Measurements from ENCODE around the gene CTNNA2. TPM values are rescaled to one million over a fixed set of nuclear protein-coding genes. Genes with fewer than 3 reads are reported as not detected.
"Not testable (repeated sequence)": the region's sequence is repeated elsewhere in the genome, so short reads cannot be mapped to it uniquely, and the experiment has no call there.

The CTNNA2 gene
- total and polyA plus RNA-seq, 7 experiments from 2014 or later, result not detected

GRCh38 chr2:80139001-80139400 is 626.1 kb downstream of the CTNNA2 start:
- no peaks in the 10 kb centered on the region for H3K27me3 ChIP-seq (ENCODE audit: control insufficient read depth in 2 of 2, insufficient read depth in 2 of 2, low read length in 2 of 2)
- Mint-ChIP-seq H3K4me1 (no peaks in the 10 kb centered on the region), H3K9me3 (peaks cover 0 to 19% (median 8%) of the 10 kb centered on the region in 11 donors), H3K27me3 (no peaks in the 10 kb centered on the region), H3K27ac (no peak overlapping the region), H3K4me3 (no peak overlapping the region), H3K36me3 (no peaks in the 10 kb centered on the region)
- intact Hi-C loops (cut with micrococcal nuclease), result no loop called here
- DNase-seq (no peak), ATAC-seq (no peak)
- no peaks in the 10 kb centered on the region for H3K36me3 ChIP-seq (ENCODE audit: control insufficient read depth in 2 of 3, insufficient read depth in 3 of 3, low read length in 3 of 3)
- ChIA-PET CTCF (no interaction called here), POLR2A (no interaction called here)
- H3K9me3 ChIP-seq (ENCODE audit: control insufficient read depth in 2 of 3, low read length in 3 of 3), result peaks cover 0 to 4% (median 0%) of the 10 kb centered on the region in 3 experiments
- no peak overlapping the region for H3K27ac ChIP-seq (ENCODE audit: low read depth, low read length)
- H3K4me1 ChIP-seq (ENCODE audit: control insufficient read depth in 2 of 2, insufficient read depth in 2 of 2, low read length in 2 of 2), result no peaks in the 10 kb centered on the region
- no peak overlapping the region for H3K4me3 ChIP-seq (ENCODE audit: low read length)

GRCh38 chr2:80141007-80141726 is 628.3 kb downstream of the CTNNA2 start:
- Mint-ChIP-seq H3K4me3 (no peak overlapping the region), H3K4me1 (no peaks in the 10 kb centered on the region), H3K9me3 (peaks cover 0 to 15% (median 6%) of the 10 kb centered on the region in 11 donors), H3K27ac (no peak overlapping the region), H3K36me3 (no peaks in the 10 kb centered on the region), H3K27me3 (no peaks in the 10 kb centered on the region)
- no peaks in the 10 kb centered on the region for H3K36me3 ChIP-seq (ENCODE audit: control insufficient read depth in 2 of 3, insufficient read depth in 3 of 3, low read length in 3 of 3)
- ChIA-PET POLR2A (no interaction called here), CTCF (no interaction called here)
- no peaks in the 10 kb centered on the region for H3K4me1 ChIP-seq (ENCODE audit: control insufficient read depth in 2 of 2, insufficient read depth in 2 of 2, low read length in 2 of 2)
- intact Hi-C loops (cut with micrococcal nuclease), result no loop called here
- H3K27ac ChIP-seq (ENCODE audit: low read depth, low read length), result no peak overlapping the region
- ATAC-seq, result no peak
- no peak overlapping the region for H3K4me3 ChIP-seq (ENCODE audit: low read length)
- no peaks in the 10 kb centered on the region for H3K27me3 ChIP-seq (ENCODE audit: control insufficient read depth in 2 of 2, insufficient read depth in 2 of 2, low read length in 2 of 2)
- DNase-seq, result no peak
- peaks cover 0 to 4% (median 0%) of the 10 kb centered on the region in 3 experiments for H3K9me3 ChIP-seq (ENCODE audit: control insufficient read depth in 2 of 3, low read length in 3 of 3)

GRCh38 chr2:80145499-80145898 is 632.6 kb downstream of the CTNNA2 start:
- no peaks in the 10 kb centered on the region for H3K36me3 Mint-ChIP-seq

GRCh38 chr2:80146757-80147156 is 633.9 kb downstream of the CTNNA2 start:
- H3K27ac Mint-ChIP-seq; H3K27ac ChIP-seq (ENCODE audit: low read depth, low read length); H3K27me3 Mint-ChIP-seq; intact Hi-C loops (cut with micrococcal nuclease); ATAC-seq; DNase-seq; CTCF ChIA-PET; H3K36me3 ChIP-seq (ENCODE audit: control insufficient read depth in 2 of 3, insufficient read depth in 3 of 3, low read length in 3 of 3); H3K9me3 ChIP-seq (ENCODE audit: control insufficient read depth in 2 of 3, low read length in 3 of 3); H3K4me3 ChIP-seq (ENCODE audit: low read length); H3K4me3 Mint-ChIP-seq; H3K4me1 ChIP-seq (ENCODE audit: control insufficient read depth in 2 of 2, insufficient read depth in 2 of 2, low read length in 2 of 2); H3K4me1 Mint-ChIP-seq; H3K27me3 ChIP-seq (ENCODE audit: control insufficient read depth in 2 of 2, insufficient read depth in 2 of 2, low read length in 2 of 2); POLR2A ChIA-PET; H3K36me3 Mint-ChIP-seq: not testable (repeated sequence)
- H3K9me3 Mint-ChIP-seq, result peaks cover 0 to 15% (median 4%) of the 10 kb centered on the region in 11 donors

More at GRCh38 chr2:80145499-80145898, 632.6 kb downstream of the CTNNA2 start:
- H3K4me3 Mint-ChIP-seq, result no peak overlapping the region
- Histone ChIP-seq H3K36me3 (ENCODE audit: control insufficient read depth in 2 of 3, insufficient read depth in 3 of 3, low read length in 3 of 3) (no peaks in the 10 kb centered on the region), H3K9me3 (ENCODE audit: control insufficient read depth in 2 of 3, low read length in 3 of 3) (no peaks in the 10 kb centered on the region), H3K4me1 (ENCODE audit: control insufficient read depth in 2 of 2, insufficient read depth in 2 of 2, low read length in 2 of 2) (no peaks in the 10 kb centered on the region), H3K27me3 (ENCODE audit: control insufficient read depth in 2 of 2, insufficient read depth in 2 of 2, low read length in 2 of 2) (no peaks in the 10 kb centered on the region), H3K4me3 (ENCODE audit: low read length) (no peak overlapping the region), H3K27ac (ENCODE audit: low read depth, low read length) (no peak overlapping the region)
- H3K27me3 Mint-ChIP-seq, result no peaks in the 10 kb centered on the region
- intact Hi-C loops (cut with micrococcal nuclease), result no loop called here
- H3K27ac Mint-ChIP-seq, result no peak overlapping the region
- POLR2A ChIA-PET, result no interaction called here
- H3K4me1 Mint-ChIP-seq, result peaks cover 0 to 2% (median 0%) of the 10 kb centered on the region in 7 donors
- CTCF ChIA-PET, result no interaction called here
- ATAC-seq, result no peak
- no peak for DNase-seq
- peaks cover 0 to 9% (median 4%) of the 10 kb centered on the region in 11 donors for H3K9me3 Mint-ChIP-seq

GRCh38 chr2:80147690-80148089 is 634.8 kb downstream of the CTNNA2 start:
- DNase-seq (no peak), ATAC-seq (no peak)
- Histone ChIP-seq H3K9me3 (ENCODE audit: control insufficient read depth in 2 of 3, low read length in 3 of 3) (no peaks in the 10 kb centered on the region), H3K4me1 (ENCODE audit: control insufficient read depth in 2 of 2, insufficient read depth in 2 of 2, low read length in 2 of 2) (no peaks in the 10 kb centered on the region), H3K27ac (ENCODE audit: low read depth, low read length) (no peak overlapping the region), H3K36me3 (ENCODE audit: control insufficient read depth in 2 of 3, insufficient read depth in 3 of 3, low read length in 3 of 3) (no peaks in the 10 kb centered on the region), H3K27me3 (ENCODE audit: control insufficient read depth in 2 of 2, insufficient read depth in 2 of 2, low read length in 2 of 2) (no peaks in the 10 kb centered on the region), H3K4me3 (ENCODE audit: low read length) (no peak overlapping the region)
- H3K27me3 Mint-ChIP-seq, result no peaks in the 10 kb centered on the region
- no peak overlapping the region for H3K27ac Mint-ChIP-seq
- H3K9me3 Mint-ChIP-seq, result peaks cover 0 to 19% (median 4%) of the 10 kb centered on the region in 11 donors
- no peaks in the 10 kb centered on the region for H3K36me3 Mint-ChIP-seq
- peaks cover 0 to 2% (median 0%) of the 10 kb centered on the region in 7 donors for H3K4me1 Mint-ChIP-seq
- H3K4me3 Mint-ChIP-seq, result no peak overlapping the region
- intact Hi-C loops (cut with micrococcal nuclease), result no loop called here
- POLR2A ChIA-PET, result no interaction called here
- CTCF ChIA-PET, result no interaction called here

GRCh38 chr2:80148906-80149305 is 636.1 kb downstream of the CTNNA2 start:
- H3K4me3 Mint-ChIP-seq, result no peak overlapping the region

GRCh38 chr2:80149991-80150390 is 637.1 kb downstream of the CTNNA2 start:
- no peaks in the 10 kb centered on the region for H3K27me3 ChIP-seq (ENCODE audit: control insufficient read depth in 2 of 2, insufficient read depth in 2 of 2, low read length in 2 of 2)
- POLR2A ChIA-PET, result no interaction called here
- no peaks in the 10 kb centered on the region for H3K36me3 ChIP-seq (ENCODE audit: control insufficient read depth in 2 of 3, insufficient read depth in 3 of 3, low read length in 3 of 3)
- peaks cover 0 to 19% (median 4%) of the 10 kb centered on the region in 11 donors for H3K9me3 Mint-ChIP-seq
- no peak overlapping the region for H3K4me3 Mint-ChIP-seq
- no peak overlapping the region for H3K27ac ChIP-seq (ENCODE audit: low read depth, low read length)
- ATAC-seq (no peak), DNase-seq (no peak)
- H3K4me3 ChIP-seq (ENCODE audit: low read length), result no peak overlapping the region
- peaks cover 0 to 5% (median 0%) of the 10 kb centered on the region in 5 donors for H3K27me3 Mint-ChIP-seq
- H3K36me3 Mint-ChIP-seq, result no peaks in the 10 kb centered on the region
- no peaks in the 10 kb centered on the region for H3K4me1 ChIP-seq (ENCODE audit: control insufficient read depth in 2 of 2, insufficient read depth in 2 of 2, low read length in 2 of 2)
- H3K27ac Mint-ChIP-seq, result no peak overlapping the region
- peaks cover 0 to 2% (median 0%) of the 10 kb centered on the region in 7 donors for H3K4me1 Mint-ChIP-seq
- H3K9me3 ChIP-seq (ENCODE audit: control insufficient read depth in 2 of 3, low read length in 3 of 3), result no peaks in the 10 kb centered on the region
- intact Hi-C loops (cut with micrococcal nuclease), result no loop called here
- CTCF ChIA-PET, result no interaction called here

More at GRCh38 chr2:80148906-80149305, 636.1 kb downstream of the CTNNA2 start:
- ATAC-seq (no peak), DNase-seq (no peak)
- Histone ChIP-seq H3K27me3 (ENCODE audit: control insufficient read depth in 2 of 2, insufficient read depth in 2 of 2, low read length in 2 of 2) (no peaks in the 10 kb centered on the region), H3K27ac (ENCODE audit: low read depth, low read length) (no peak overlapping the region), H3K4me3 (ENCODE audit: low read length) (no peak overlapping the region), H3K36me3 (ENCODE audit: control insufficient read depth in 2 of 3, insufficient read depth in 3 of 3, low read length in 3 of 3) (no peaks in the 10 kb centered on the region), H3K4me1 (ENCODE audit: control insufficient read depth in 2 of 2, insufficient read depth in 2 of 2, low read length in 2 of 2) (no peaks in the 10 kb centered on the region), H3K9me3 (ENCODE audit: control insufficient read depth in 2 of 3, low read length in 3 of 3) (no peaks in the 10 kb centered on the region)
- ChIA-PET POLR2A (interaction anchor here (0.7 kb wide), 1 partner anchor 20 kb away, joined by 3 read pairs; no protein-coding TSS in a partner anchor), CTCF (no interaction called here)
- intact Hi-C loops (cut with micrococcal nuclease), result no loop called here
- H3K36me3 Mint-ChIP-seq, result no peaks in the 10 kb centered on the region
- H3K9me3 Mint-ChIP-seq, result peaks cover 0 to 19% (median 4%) of the 10 kb centered on the region in 11 donors
- peaks cover 0 to 5% (median 0%) of the 10 kb centered on the region in 5 donors for H3K27me3 Mint-ChIP-seq
- H3K4me1 Mint-ChIP-seq, result peaks cover 0 to 2% (median 0%) of the 10 kb centered on the region in 7 donors
- H3K27ac Mint-ChIP-seq, result no peak overlapping the region
